Measurements from ENCODE around the gene GPA33.

- TF ChIP-seq POLR2A (IDR thresholded peaks at IDR 0.05): no peak
- no peak for TF ChIP-seq CTCF (IDR thresholded peaks at IDR 0.05)
These were observed 28.0 kb upstream of the GPA33 start for GRCh38 chr1:167118188-167118587.

Data from Peyer's patch (tissue), 4 donors.